D721Med (cell line): ENCODE measurements around the gene LAMB1.
"Not testable (repeated sequence)": the region's sequence is repeated elsewhere in the genome, so short reads cannot be mapped to it uniquely, and the experiment has no call there.

ENCODE experiments used
- DNase-seq: peaks from one replicate; pipeline ENCODE4 v3.0.0; 2011; ENCODE audit warnings: low spot score; ENCODE audit not compliant: insufficient read length
- FAIRE-seq: peaks from 2 replicates; lab custom pipeline; 2011; peaks lifted over from hg19 to GRCh38; lab: Jason Lieb, UNC
- TF ChIP-seq, protein P1 (sequence below): IDR thresholded peaks from 2 replicates; pipeline ENCODE4 v1.5.1; 2012; ENCODE audit warnings: mild to moderate bottlenecking, control low read depth; ENCODE audit not compliant: insufficient read depth; ENCODE audit errors: missing control alignments

Gene LAMB1

DNA sequence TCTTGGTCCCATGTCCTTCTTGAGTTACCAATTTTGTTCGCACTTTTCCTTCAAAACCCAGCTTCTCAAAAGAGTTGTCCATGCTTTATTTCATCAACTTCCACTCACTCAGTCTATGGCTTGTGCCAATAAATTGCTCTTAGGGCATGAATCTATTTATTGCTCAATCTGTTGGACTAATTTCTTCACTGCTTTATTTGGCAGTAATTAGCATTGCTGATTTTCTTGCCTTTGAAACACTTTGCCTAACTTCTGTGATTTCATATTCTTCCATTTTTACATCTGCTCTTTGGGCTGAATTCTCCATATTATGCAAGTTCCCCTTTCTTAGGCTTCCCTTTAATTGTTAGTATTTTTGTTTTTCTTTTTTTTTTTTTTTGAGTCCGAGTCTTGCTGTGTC lies 95.2 kb downstream of the LAMB1 start:
- FAIRE-seq (no peak), DNase-seq (no peak)
- TF ChIP-seq, protein P1, sequence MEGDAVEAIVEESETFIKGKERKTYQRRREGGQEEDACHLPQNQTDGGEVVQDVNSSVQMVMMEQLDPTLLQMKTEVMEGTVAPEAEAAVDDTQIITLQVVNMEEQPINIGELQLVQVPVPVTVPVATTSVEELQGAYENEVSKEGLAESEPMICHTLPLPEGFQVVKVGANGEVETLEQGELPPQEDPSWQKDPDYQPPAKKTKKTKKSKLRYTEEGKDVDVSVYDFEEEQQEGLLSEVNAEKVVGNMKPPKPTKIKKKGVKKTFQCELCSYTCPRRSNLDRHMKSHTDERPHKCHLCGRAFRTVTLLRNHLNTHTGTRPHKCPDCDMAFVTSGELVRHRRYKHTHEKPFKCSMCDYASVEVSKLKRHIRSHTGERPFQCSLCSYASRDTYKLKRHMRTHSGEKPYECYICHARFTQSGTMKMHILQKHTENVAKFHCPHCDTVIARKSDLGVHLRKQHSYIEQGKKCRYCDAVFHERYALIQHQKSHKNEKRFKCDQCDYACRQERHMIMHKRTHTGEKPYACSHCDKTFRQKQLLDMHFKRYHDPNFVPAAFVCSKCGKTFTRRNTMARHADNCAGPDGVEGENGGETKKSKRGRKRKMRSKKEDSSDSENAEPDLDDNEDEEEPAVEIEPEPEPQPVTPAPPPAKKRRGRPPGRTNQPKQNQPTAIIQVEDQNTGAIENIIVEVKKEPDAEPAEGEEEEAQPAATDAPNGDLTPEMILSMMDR, result no peak

DNA sequence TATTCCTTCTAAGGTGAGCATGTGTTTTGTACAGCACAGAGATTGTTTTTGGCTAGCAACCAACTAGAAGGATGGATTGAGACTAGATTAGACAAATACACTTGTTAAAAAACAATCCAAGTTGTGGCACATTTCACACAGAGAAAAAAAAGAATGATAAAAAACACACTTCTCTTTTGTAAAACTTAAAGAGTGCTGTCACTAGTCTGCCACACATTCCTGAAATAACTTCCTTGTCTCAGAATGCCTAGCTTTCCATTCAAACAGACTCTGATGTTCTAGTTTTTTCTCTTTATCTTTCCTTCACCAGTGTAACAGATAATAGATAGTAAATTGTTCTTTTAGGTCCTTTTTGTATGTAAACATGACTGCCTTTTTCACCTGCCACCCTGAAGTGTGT lies 100.6 kb downstream of the LAMB1 start:
- FAIRE-seq, result no peak
- DNase-seq, result no peak

DNA sequence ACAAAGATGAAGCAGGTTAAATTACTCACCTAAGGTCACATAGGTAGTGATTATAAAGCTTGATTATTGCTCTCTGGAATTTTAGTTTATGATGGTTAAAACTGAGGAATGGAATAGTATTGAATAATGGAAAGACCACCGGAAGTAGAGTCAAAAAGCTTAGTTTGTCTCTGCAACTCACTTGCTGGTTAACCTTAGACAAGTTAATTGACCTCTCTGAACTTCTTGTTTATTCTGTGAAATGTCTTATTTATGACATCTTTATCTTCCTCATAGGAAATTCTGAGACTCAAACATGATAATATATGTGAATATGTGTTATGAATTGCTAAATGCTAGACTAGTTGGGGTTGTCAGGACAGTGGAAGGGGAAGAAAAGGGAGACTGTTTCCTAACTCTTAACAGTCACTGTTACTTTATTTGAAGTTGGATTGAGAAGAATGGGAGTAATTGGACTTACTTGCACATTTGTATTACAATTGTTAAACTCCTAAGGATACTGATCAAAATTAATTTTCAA lies 102.4 kb downstream of the LAMB1 start:
- FAIRE-seq, result no peak
- TF ChIP-seq, protein P1, result no peak

More for the DNA sequence above, 100.6 kb downstream of the LAMB1 start:
- TF ChIP-seq, protein P1, result no peak

DNA sequence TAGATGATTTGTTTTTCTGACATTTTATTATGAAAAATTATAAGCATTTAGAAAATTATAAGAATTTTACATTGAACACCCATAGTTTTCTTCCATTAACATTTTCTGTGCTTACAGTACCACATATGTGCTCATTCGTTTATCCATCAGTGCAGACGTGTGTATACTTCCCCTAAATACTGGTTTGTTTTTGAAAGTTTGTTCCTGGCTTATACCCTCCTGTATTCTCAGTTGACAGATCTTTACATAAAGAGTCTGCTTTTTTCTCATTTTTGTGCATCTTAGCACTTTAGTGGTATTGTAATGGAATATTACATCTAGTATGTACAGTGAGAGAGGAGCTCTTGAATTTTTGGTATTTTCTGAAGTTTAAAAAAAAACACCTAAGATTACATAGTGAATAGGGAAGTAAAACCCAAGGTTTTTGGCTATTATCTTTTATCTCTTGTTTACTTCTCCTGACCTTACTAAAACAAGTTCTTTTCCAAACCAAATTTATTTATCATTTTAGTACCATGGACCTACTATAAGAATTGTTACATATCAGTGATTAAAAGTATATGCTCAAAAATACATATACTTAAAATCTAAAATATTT lies 103.9 kb downstream of the LAMB1 start:
- DNase-seq (no peak), FAIRE-seq (no peak)
- TF ChIP-seq, protein P1, result no peak

More for the DNA sequence above, 102.4 kb downstream of the LAMB1 start:
- DNase-seq, result no peak

DNA sequence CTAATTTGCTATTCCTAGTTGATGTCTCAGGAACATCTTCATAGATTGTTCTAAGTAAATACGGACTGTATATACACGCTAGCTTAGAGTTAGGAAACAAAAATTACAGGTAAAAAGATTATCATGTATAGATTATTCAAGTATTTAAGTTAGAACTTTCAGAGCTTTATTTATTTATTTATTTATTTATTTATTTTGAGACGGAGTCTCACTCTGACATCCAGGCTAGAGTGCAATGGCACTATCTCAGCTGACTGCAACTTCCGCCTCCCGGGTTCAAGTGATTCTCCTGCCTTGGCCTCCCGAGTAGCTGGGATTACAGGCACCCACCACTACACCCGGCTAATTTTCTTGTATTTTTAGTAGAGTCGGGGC lies 110.6 kb downstream of the LAMB1 start:
- not testable (repeated sequence) for DNase-seq, FAIRE-seq

DNA sequence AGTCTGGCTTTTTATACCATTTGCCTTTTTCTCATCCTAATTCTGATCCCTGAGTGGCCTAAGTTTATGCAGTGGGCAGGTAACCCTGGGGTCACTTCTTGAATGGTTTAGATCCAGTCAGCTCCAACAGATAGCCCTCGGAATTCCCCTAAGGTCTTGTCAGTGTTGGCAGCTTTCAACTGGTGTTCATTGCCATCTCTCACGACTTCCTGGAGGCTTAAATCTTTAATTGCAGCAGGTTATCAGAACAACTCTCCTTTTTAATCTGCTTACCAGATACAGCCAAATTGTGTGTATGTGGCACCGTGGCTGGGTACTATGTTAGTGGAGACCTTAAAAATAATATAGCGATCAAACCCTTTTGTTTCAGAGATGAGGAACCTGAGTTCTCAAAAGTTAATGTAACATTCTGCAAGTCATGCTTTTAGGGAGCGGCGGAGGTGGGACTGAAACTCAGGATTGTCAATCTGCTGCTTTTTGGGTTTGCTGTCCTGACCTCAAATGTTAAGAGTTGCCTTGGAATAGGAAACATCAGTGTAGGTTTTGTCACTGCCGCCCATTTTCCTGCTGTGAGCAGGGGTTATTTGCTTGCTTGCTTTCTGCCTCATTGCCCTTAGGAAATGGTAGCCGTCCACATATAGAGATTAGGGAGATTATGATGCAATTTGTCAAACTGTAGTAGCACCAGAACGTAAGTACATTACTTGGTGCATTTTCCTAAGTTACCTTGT lies 111.2 kb downstream of the LAMB1 start:
- DNase-seq (no peak), FAIRE-seq (no peak)
- TF ChIP-seq, protein P1, result no peak

DNA sequence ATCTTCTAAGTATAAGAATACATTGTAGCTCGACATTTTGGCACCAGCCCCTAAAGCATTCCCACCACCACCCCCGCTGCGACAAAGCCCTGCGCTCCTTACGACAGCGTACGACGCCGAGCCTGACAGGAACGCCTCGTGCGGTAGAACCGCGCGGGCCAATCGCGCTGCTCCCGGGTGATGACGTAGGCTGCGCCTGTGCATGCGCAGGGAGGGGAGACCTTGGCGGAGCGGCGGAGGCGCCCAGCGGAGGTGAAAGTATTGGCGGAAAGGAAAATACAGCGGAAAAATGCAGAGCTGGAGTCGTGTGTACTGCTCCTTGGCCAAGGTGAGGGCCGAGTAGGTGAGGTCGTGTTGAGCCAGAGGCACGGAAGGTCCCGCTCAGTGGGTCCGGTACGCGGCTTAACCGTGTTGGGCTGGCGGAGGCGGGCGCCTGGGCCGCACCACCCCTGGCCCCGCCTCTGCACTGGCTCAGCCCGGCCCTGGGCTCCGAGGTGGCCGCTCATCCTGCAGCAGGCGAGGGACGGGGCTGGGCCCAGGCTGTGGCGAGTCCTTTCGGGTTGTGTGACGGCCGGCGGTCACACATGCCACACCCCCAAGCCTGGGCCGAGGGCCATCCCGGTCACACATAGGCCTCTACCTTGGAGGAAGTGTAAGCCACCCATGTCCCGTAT lies 111.9 kb downstream of the LAMB1 start, which contains the start of gene DLD:
Gene DLD (plus strand): TSS at position 222 of the 674 bp plus-strand sequence. CDS start 68 bp downstream, at position 290.
- peak; percentile 80 for DNase-seq
- TF ChIP-seq, protein P1, result no peak
- no peak for FAIRE-seq
